Stimulated activated CD8-positive, alpha-beta memory T cell treated with anti-CD3 and anti-CD28 coated beads, Interleukin-7, amount 100 ng/mL, for 24 hours (primary cell): ENCODE results near the gene CTNND2.

Experiments used
- DNase-seq: peaks from one replicate; pipeline ENCODE4 v3.0.0-alpha.2; 2020; ENCODE audit warnings: low read depth

Gene CTNND2

GRCh38 chr5:11252075-11252474 lies 652.2 kb downstream of the CTNND2 start:
- DNase-seq, result no peak

GRCh38 chr5:11251247-11251646 lies 653.0 kb downstream of the CTNND2 start:
- no peak for DNase-seq

- DNase-seq, result no peak
Observed at GRCh38 chr5:11248966-11249365, 655.3 kb downstream of the CTNND2 start.

DNA sequence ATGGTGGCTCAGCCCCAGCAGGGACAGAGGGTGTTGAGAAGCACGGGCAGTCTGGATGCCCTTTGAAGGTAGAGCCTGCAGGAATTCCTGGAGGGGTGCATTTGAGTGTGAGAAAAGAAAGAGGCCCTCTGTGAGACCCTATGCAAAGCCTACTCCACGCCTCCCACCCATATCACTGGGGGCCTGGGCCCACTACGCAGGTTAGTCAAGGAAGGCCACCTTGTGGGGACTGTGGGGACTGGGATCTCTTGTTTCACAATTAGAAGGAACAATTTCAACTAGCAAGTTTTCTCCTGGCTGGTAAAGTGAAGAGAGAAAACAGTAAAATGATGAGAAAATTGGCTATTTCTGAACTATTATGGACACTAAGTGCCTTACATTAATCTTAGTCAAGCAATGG lies 657.0 kb downstream of the CTNND2 start:
- no peak for DNase-seq

DNA sequence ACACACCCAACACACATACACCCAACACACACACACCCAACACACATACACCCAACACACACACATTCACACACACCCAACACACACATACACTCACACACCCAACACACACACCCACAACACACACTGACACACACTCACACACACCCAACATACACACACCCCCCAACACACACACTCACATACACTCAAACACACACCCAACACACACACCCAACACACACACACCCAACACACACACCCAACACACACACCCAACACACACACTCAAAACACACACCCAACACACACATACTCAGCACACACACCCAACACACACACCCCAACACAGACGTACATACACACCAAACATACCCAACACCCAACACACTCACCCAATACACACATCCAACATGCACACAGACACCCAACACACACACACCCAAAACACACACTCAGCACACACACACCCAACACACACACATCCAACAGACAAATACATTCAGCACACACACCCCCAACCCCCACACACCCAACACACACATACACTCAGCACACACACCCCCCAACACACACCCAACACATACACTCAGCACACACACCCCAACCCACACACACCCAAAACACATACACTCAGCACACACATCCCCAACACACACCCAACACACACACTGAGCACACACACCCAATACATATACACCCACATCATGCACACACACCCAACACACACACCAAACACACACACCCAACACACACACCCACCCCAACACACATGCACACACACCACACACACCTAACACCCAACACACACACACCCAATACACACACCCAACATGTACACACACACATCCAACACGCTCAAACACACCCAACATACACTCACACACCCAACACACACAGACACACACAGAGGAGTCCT lies 663.7 kb downstream of the CTNND2 start:
- DNase-seq, result no peak

DNA sequence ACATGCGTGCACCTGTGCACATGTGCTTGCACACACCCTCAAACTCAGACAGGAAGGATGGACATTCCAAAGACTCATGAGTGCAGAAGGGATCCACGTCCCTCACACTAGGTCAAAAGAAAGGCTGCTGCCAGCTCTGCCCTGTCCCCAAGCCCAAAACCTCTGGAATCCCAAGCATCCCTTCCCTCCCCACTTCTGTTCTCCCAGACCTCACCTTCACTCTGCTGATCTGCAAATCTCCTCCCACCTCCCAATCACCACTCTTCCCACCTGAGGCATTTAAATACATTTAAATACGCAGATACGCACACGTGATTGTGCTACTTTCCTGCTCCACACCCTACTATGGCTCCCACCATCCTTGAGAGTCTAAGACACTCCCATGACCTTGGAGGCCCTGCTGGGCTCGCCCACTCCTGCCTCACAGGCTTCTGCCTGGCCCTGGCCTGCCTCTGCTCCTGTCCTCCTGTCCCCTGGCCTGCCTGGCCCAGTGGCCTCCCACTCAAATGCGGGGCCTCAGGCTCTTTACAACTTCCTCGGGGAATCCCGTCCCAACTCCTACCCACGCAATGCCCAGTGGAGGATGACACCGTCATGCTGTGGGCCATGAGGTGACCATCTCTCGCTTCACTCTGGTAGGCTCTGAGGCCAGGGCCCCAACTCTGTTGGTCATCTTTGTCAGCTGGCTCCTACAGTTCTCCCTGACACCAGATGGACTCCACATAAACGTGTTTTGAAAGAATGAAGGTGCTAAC lies 664.8 kb downstream of the CTNND2 start:
- no peak for DNase-seq

DNA sequence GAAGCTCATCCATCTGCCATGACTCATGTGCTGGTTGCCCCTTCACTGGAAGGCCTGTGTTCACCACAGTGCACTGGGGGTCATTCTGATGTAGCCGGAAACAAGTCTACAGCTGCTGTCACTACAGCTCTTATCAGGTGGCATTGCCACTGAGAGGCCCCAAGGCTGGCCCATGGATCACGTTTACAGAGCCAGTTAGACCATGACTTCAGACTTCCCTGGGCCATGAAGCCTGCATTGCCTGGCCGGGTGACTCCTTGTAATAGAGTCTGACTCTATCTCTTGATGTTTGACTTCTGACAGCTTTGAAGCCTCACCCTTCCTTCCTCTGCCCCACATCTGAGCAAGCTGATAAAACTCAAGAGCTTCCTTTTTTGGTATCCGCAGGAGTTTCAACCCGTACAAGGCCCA lies 669.7 kb downstream of the CTNND2 start:
- no peak for DNase-seq

GRCh38 chr5:11230890-11231289 lies 673.4 kb downstream of the CTNND2 start:
- DNase-seq, result no peak

DNA sequence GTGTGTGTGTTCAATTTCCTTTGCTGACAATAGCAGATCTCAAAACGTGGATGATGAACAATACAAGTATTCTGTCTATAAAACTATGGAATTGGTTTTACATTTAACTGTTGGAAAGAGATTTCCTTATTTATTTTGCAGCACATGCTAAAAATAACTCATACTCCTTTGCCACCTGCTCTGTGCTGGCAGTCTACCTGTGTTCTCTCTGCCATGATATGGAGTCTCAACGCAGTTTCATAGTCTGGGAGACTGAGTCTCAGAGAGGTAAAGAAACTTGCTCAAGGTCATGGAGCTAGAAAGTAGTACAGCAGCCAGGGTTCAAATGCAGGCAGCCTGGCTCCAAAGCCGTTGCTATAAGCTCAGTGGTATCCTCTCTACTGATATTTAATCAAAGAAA lies 677.2 kb downstream of the CTNND2 start:
- no peak for DNase-seq

GRCh38 chr5:11224436-11225187 lies 679.6 kb downstream of the CTNND2 start:
- no peak for DNase-seq

GRCh38 chr5:11222169-11222568 lies 682.1 kb downstream of the CTNND2 start:
- DNase-seq, result no peak

GRCh38 chr5:11214864-11215644 lies 689.2 kb downstream of the CTNND2 start:
- no peak for DNase-seq

- DNase-seq, result no peak
Observed at GRCh38 chr5:11212706-11213105, 691.5 kb downstream of the CTNND2 start.

GRCh38 chr5:11197726-11198125 lies 706.5 kb downstream of the CTNND2 start:
- no peak for DNase-seq

- no peak for DNase-seq
Observed at GRCh38 chr5:11191673-11192072, 712.6 kb downstream of the CTNND2 start.

GRCh38 chr5:11182441-11183080 lies 721.7 kb downstream of the CTNND2 start:
- DNase-seq, result no peak

DNA sequence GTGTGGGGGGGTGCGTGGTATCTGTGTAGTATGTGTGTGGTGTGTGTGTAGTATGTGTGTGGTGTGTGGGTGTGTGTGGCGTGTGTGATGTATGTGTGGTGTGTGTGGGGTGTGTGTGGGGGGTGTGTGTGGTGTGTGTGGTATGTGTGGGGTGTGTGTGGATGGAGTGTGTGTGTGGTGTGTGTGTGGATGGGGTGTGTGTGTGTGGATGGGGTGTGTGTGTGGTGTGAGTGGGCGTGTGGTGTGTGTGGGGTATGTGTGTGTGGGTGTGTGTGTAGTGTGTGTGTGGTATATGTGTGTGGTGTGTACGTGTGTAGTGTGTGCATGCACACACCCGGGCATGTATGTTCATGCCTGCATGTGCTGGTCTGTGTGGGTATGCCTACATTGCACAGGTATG lies 722.3 kb downstream of the CTNND2 start:
- no peak for DNase-seq

- DNase-seq, result no peak
Observed at GRCh38 chr5:11180890-11181289, 723.4 kb downstream of the CTNND2 start.

- DNase-seq, result no peak
Observed at GRCh38 chr5:11177999-11178711, 726.1 kb downstream of the CTNND2 start.

- DNase-seq, result no peak
Observed at GRCh38 chr5:11174591-11174990, 729.7 kb downstream of the CTNND2 start.

DNA sequence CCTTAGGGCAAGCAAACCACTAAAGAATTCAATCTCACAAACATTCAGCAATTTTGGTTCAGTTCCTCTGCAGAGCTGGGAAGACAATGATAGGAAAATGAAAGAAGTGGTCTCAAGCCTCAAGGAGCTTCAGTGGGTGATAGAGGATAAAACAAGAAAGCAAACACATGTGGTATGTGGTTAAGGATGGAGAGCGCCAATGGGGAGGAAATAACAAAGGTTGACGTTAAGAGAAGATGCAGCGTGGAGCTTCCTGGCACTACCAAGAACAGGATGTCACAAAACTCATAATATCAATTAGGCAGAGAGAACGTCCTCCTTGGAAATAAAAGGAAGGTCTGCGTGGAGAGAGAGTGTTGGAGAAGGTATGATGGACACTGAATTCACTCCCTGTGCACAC lies 731.8 kb downstream of the CTNND2 start:
- no peak for DNase-seq
